MM.1S (cell line): ENCODE measurements around the gene SRPK3.

Experiments used
- EZH2 ChIP-seq: fragments of 300-600 bp; sonication (generic); optimal IDR thresholded peaks from 2 replicates; pipeline ENCODE3; 2017; ENCODE audit warnings: low read depth, mild to moderate bottlenecking, antibody characterized with exemption, low read length, mixed read lengths
- EZH2phosphoT487 ChIP-seq: fragments of 300-600 bp; sonication (generic); IDR thresholded peaks from 2 replicates; pipeline ENCODE4 v1.6.1; 2018; ENCODE audit warnings: antibody characterized with exemption, low read length
- TF ChIP-seq, protein P1 (sequence below): fragments of 300-600 bp; sonication (generic); IDR thresholded peaks from 2 replicates; pipeline ENCODE4 v1.5.1; 2016; ENCODE audit warnings: antibody characterized with exemption, low read length, mixed read lengths

DNA sequence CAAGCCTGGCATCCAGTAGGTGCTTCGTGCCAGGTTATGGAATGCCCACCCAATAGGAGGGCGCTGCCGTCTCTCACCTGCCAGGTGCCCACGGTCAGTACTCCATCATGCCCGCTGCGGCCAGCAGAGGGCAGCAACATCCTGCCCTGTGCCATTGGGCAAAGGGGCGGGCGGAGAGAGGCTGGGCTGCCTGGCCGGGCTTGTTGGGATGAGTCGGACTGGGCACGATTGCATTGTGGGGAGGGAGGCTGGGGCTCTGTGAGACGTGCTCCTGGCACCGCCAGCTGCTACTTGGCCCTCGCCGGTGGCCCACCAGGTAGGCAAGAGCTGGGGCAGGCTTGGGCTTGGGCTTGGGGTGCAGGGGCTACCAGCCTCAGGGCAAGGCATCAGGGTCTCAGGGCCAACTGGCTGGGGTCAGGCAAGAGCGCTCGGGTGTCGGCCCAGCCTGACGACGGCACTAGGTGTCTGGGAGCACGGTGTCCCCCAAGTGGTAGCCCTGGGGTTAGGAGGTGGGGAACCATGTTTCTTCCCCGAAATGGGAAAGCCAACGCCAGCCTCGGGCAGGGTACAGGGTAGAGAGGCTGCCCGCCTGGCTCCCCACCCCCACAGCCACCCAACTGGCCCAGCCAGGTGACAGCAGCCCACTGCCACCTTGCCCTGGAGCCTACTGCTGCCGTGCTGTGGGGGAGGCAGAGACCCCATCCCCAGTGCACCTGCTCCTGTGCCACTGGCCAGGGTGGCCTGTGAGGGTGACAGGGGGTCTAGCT lies 16.7 kb upstream of the SRPK3 start, which contains the start of gene PLXNB3:
- TF ChIP-seq, protein P1, sequence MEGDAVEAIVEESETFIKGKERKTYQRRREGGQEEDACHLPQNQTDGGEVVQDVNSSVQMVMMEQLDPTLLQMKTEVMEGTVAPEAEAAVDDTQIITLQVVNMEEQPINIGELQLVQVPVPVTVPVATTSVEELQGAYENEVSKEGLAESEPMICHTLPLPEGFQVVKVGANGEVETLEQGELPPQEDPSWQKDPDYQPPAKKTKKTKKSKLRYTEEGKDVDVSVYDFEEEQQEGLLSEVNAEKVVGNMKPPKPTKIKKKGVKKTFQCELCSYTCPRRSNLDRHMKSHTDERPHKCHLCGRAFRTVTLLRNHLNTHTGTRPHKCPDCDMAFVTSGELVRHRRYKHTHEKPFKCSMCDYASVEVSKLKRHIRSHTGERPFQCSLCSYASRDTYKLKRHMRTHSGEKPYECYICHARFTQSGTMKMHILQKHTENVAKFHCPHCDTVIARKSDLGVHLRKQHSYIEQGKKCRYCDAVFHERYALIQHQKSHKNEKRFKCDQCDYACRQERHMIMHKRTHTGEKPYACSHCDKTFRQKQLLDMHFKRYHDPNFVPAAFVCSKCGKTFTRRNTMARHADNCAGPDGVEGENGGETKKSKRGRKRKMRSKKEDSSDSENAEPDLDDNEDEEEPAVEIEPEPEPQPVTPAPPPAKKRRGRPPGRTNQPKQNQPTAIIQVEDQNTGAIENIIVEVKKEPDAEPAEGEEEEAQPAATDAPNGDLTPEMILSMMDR = peak; percentile 85
- TF ChIP-seq EZH2 (no peak), EZH2phosphoT487 (no peak)
